ENCODE measurements around the gene ADAM17. TPM values are rescaled to one million over a fixed set of nuclear protein-coding genes. Genes with fewer than 3 reads are reported as not detected.

ADAM17 gene
- total and polyA plus RNA-seq, 10 of the 15 experiments (the other 5 are each of a cell fraction or from before 2014, with no cell fraction given), result 2.3 to 18.5 (median 13.4) TPM

DNA sequence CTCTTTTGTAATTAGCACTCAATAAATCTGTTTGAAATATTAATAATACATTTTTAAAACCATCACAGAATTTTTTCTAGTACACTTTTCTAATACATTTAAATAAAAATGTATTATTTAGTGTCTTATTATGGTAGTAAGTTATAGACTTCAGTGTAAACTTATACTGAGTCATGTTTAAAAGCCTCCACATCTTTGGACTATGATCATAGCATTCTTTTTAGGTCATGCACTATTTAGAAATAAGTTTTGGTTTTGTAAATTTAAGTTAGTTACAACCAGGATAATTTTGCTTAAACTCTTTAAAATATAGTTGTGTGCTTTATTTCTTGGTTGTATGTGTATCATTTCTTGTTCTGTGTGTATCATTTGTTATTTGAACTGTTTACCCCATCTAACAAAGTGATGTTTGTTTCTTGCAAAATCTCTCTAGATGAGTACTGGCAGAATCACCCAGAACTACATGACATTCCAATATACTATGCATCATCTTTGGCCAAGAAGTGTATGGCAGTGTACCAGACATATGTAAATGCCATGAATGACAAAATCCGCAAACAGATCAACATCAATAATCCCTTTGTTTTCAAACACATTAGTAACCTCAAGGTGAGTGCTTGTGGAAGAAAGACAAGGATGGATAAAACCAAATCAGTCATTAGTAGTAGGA is 115.4 kb downstream of the ADAM17 start:
- SMC1A ChIA-PET (ENCODE audit: uncharacterized antibody, unreplicated experiment), result no interaction called here
- H3K4me3 ChIP-seq, result no peak overlapping the region
- H3K36me3 ChIP-seq (ENCODE audit: control insufficient read depth in 2 of 2, insufficient read depth in 2 of 2, low read length in 1 of 2), result peaks cover 0 to 13% of the 10 kb centered on the region in 2 experiments; a peak in 3 of 4 replicates
- H3K79me2 ChIP-seq (ENCODE audit: control insufficient read depth, insufficient read depth, low read length), result no peaks in the 10 kb centered on the region
- no peaks in the 10 kb centered on the region for H3K27me3 ChIP-seq (replicated peaks in 1 of 2; ENCODE audit: control insufficient read depth in 2 of 2, insufficient read depth in 2 of 2, low read length in 1 of 2)
- WGBS (ENCODE audit: insufficient coverage, insufficient replicate concordance, low lambda C conversion rate, missing lambda C conversion rate), result 100% methylated on average over 1 of the region's 1 CpG
- DNase-seq (ENCODE audit: low read depth, low spot score) (no peak), FAIRE-seq (no peak), ATAC-seq (no peak)
- intact Hi-C loops (cut with micrococcal nuclease; ENCODE audit: unreplicated experiment), result no loop called here
- no peak overlapping the region for H3K27ac ChIP-seq (ENCODE audit: control insufficient read depth, insufficient read depth)
- POLR2A ChIA-PET, result interaction anchor here (0.5 kb wide), 1 partner anchor 61 kb away, joined by 3 read pairs; no protein-coding TSS in a partner anchor
- no peak overlapping the region for H3K4me2 ChIP-seq (ENCODE audit: control insufficient read depth, insufficient read depth)
- H3K4me1 ChIP-seq (ENCODE audit: control insufficient read depth, insufficient read depth, low read length), result no peaks in the 10 kb centered on the region
- H2AFZ ChIP-seq (ENCODE audit: control insufficient read depth, low read depth, low read length), result no peak overlapping the region
- CTCF ChIA-PET, result no interaction called here
- no TSS peak for BruUV-seq (replicated peaks)
- no peaks in the 10 kb centered on the region for H4K20me1 ChIP-seq (ENCODE audit: control insufficient read depth, insufficient read depth)
- no peaks in the 10 kb centered on the region for H3K9me3 ChIP-seq (replicated peaks; ENCODE audit: control insufficient read depth, insufficient read depth, low read length)
- H3K9ac ChIP-seq (ENCODE audit: control insufficient read depth, insufficient read depth, low read length), result no peak overlapping the region
- in situ Hi-C loops (cut with MboI), result no loop called here
- RAD21 ChIA-PET (ENCODE audit: unreplicated experiment), result no interaction called here
- TF ChIP-seq EED (IDR thresholded peaks at IDR 0.05; ENCODE audit: low read depth), result no peak
- no peak for TF ChIP-seq ATF3 (IDR thresholded peaks at IDR 0.05; ENCODE audit: borderline replicate concordance, extremely low read depth, low read depth, low read length)
- no peak for TF ChIP-seq MYC (IDR thresholded peaks at IDR 0.05; ENCODE audit: insufficient read depth, insufficient read length, insufficient replicate concordance, low read length, severe bottlenecking)
- TF ChIP-seq STAT3 (IDR thresholded peaks at IDR 0.05; ENCODE audit: low read depth, low read length), result no peak
- no peak for TF ChIP-seq ZBED1 (IDR thresholded peaks at IDR 0.05; ENCODE audit: borderline replicate concordance)
- TF ChIP-seq JUNB (IDR thresholded peaks at IDR 0.05), result no peak
- TF ChIP-seq, protein P1, sequence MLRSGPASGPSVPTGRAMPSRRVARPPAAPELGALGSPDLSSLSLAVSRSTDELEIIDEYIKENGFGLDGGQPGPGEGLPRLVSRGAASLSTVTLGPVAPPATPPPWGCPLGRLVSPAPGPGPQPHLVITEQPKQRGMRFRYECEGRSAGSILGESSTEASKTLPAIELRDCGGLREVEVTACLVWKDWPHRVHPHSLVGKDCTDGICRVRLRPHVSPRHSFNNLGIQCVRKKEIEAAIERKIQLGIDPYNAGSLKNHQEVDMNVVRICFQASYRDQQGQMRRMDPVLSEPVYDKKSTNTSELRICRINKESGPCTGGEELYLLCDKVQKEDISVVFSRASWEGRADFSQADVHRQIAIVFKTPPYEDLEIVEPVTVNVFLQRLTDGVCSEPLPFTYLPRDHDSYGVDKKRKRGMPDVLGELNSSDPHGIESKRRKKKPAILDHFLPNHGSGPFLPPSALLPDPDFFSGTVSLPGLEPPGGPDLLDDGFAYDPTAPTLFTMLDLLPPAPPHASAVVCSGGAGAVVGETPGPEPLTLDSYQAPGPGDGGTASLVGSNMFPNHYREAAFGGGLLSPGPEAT (IDR thresholded peaks at IDR 0.05; ENCODE audit: low read depth), result no peak
- TF ChIP-seq IRF5 (IDR thresholded peaks at IDR 0.05; ENCODE audit: borderline replicate concordance), result no peak
- TF ChIP-seq NFYB (IDR thresholded peaks at IDR 0.05; ENCODE audit: insufficient read depth, low read depth, low read length), result no peak
- TF ChIP-seq, protein P2, sequence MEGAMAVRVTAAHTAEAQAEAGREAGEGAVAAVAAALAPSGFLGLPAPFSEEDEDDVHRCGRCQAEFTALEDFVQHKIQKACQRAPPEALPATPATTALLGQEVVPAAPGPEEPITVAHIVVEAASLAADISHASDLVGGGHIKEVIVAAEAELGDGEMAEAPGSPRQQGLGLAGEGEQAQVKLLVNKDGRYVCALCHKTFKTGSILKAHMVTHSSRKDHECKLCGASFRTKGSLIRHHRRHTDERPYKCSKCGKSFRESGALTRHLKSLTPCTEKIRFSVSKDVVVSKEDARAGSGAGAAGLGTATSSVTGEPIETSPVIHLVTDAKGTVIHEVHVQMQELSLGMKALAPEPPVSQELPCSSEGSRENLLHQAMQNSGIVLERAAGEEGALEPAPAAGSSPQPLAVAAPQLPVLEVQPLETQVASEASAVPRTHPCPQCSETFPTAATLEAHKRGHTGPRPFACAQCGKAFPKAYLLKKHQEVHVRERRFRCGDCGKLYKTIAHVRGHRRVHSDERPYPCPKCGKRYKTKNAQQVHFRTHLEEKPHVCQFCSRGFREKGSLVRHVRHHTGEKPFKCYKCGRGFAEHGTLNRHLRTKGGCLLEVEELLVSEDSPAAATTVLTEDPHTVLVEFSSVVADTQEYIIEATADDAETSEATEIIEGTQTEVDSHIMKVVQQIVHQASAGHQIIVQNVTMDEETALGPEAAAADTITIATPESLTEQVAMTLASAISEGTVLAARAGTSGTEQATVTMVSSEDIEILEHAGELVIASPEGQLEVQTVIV (IDR thresholded peaks at IDR 0.05; ENCODE audit: borderline replicate concordance, partially characterized antibody), result no peak
- no peak for TF ChIP-seq STAT1 (conservative IDR thresholded peaks at IDR 0.05)
- TF ChIP-seq, protein P3, sequence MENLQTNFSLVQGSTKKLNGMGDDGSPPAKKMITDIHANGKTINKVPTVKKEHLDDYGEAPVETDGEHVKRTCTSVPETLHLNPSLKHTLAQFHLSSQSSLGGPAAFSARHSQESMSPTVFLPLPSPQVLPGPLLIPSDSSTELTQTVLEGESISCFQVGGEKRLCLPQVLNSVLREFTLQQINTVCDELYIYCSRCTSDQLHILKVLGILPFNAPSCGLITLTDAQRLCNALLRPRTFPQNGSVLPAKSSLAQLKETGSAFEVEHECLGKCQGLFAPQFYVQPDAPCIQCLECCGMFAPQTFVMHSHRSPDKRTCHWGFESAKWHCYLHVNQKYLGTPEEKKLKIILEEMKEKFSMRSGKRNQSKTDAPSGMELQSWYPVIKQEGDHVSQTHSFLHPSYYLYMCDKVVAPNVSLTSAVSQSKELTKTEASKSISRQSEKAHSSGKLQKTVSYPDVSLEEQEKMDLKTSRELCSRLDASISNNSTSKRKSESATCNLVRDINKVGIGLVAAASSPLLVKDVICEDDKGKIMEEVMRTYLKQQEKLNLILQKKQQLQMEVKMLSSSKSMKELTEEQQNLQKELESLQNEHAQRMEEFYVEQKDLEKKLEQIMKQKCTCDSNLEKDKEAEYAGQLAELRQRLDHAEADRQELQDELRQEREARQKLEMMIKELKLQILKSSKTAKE (IDR thresholded peaks at IDR 0.05; ENCODE audit: low read depth, poor library complexity, severe bottlenecking), result no peak
- no peak for TF ChIP-seq HDGF (IDR thresholded peaks at IDR 0.05)
- TF ChIP-seq NFIC (IDR thresholded peaks at IDR 0.05; ENCODE audit: low read depth, low read length), result no peak
- no peak for TF ChIP-seq CREM (IDR thresholded peaks at IDR 0.05; ENCODE audit: low read depth)
- TF ChIP-seq TBL1XR1 (IDR thresholded peaks at IDR 0.05; ENCODE audit: low read depth, low read length), result no peak

Measured in GM12878 (cell line).